ENCODE measurements around the gene CA4.
"Not testable (repeated sequence)": the region's sequence is repeated elsewhere in the genome, so short reads cannot be mapped to it uniquely, and the experiment has no call there.

Gene CA4

DNA sequence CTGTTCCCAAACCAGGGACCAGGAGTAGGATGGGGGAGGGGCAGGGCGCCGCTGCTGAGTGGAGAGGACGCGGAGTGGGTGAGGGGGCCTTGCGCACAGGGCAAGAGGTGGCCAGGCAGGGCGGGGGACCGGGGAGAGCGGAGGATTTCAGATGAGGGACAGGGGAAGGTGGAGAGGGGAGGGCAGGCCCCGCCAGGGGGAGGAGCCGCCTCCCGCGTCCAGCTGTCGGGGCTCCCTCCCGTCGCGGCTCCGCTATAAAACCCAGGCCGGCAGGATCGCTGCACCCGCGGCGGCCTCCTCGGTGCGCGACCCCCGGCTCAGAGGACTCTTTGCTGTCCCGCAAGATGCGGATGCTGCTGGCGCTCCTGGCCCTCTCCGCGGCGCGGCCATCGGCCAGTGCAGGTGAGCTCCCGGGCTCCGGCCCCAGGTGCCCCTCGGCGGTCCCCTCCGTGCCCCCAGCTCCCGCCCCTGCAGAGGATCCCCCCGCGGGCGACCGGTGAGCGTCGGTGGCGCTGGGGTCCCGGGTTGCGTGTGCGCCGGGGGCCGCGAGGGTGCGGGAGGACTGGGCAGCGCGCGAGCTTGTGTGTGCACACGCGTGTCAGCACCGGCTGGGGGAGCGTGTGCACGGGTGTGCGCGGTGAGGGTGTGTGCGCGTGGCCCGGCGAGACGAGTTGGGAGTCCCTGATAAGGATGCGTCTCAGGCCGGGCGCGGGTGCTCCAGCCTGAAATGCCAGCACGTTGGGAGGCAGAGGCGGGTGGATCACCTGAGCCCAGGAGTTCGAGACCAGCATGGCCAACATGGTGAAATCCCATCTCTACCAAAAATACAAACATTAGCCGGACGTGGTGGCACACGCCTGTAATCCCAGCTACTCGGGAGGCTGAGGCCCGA, at the start of gene CA4:
Gene CA4, plus strand, starts transcription at position 283 of the 892 bp plus-strand sequence. Its CDS starts 62 bp downstream, at position 345.
- in situ Hi-C loops (cut with MboI; ENCODE audit: low sequenced_read_pairs), result no loop called here

DNA sequence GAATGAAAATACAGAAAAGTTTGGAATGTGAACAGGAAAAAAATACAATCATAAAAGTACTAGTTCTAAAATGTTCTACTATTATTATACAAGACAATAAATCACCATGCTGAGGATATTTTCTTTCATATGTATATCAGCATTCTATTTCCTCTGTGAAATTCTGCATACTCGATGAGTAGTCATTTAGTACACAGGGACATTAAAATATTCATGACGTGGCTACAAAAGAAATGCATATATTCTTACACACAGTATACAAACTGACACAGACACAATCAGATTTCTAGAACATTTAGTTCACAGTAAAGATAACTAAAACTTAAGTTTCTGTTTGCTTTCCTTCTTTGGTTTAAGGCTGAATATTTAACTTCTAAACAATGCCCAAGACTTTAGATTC, 49.2 kb upstream of the CA4 start:
- in situ Hi-C loops (cut with MboI; ENCODE audit: low sequenced_read_pairs), result not testable (repeated sequence)

DNA sequence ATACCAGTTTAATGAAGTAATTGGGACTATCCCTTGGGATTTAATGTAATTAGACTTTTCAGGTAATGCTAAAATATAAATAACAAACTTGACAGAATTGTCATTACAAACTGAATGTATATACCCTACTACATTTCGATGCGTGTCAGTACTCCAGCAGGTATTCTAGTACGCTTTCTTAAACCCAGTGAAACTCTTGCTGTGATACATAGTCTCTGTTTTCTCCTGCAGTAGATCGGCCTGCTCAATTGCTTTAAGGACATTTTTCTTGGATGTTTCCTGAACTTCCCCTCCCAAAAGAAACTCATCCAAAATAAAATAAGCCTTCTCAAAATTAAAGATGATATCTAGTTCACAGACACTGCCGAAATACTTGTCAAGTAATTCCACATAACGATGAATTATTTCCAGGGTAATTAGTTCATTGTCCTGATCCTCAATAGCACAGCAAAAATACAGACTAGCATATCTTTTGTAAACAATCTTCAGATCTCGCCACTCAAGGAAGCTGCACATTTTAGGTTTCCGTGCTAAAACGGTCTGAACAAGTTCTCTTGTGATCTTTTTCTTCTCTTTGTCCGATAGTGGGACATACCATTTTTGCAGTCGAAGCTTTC, 47.6 kb upstream of the CA4 start:
- in situ Hi-C loops (cut with MboI; ENCODE audit: low sequenced_read_pairs), result not testable (repeated sequence)

DNA sequence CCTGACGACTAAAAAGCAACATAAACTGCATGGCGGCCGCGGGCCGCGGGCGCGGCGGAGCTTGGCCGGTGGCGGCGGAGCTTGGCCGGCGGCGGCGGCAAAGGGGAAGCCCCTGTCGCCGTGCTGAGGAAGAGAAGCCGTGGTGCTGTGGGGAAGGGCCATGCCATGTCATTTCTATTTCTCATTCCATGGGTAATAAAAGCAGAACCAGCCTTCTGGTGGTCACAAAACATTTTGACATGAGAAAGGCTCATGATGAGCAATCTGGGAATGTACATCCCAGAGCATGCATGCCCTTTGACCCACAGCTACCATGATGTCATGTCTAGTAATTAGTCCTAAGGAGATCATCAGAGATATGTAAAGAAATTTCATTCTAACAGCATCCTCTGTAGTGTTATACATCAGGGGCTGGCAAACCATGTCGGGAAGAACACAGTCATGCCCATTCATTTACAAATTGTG, 47.1 kb upstream of the CA4 start:
- in situ Hi-C loops (cut with MboI; ENCODE audit: low sequenced_read_pairs), result no loop called here

DNA sequence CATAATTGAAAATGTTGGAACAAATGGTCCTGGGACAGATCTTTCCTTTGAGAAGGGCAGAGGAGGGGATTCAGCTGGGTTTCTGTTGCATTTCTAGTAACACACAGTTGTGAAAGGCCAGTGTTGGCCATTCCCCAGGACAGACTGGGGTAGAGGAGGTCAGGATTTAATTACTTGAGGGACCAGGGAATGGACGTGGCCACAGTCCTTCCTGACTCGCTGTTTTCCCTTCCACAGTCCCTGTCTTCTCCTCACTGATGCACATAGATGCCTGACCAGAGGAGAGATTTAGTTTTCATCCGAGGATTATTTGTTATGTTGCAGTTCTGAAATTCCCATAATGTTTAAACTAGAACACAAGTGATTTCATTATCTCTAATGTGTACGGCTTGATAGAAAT, 45.8 kb upstream of the CA4 start:
- in situ Hi-C loops (cut with MboI; ENCODE audit: low sequenced_read_pairs), result no loop called here

DNA sequence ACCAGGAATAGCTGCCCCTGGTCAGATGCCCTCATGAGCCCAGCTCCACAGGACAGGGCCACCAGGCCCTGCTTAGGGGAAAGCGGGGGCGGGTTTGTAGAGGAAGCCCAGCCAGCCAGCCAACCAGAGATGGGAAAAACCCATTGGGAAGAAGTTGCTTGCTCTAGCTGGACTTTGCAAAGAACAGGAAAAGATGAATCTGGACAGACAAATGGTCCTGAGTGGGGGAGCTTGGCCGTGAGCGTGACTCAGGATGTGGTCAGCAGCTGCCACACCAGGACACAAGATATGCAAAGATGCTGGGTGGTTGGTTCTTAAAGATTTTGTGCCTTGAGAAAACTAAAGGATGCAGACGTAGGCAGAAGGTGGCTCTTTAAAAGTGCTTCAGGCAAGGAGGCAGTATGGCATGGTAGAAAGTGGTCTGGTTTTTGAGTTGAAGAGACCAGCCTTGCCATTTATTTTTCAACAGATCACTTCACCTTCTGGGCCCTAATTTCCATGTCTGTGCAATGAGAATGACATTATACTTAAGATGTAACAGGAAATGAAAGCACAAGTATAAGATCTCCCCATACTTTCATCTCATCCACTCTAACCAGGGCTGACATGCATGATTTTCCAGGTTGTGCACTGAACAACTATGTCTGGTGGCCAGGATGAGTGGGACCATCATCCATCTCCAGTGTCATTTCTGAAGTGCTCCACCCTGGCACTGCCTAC, 43.3 kb upstream of the CA4 start:
- in situ Hi-C loops (cut with MboI; ENCODE audit: low sequenced_read_pairs), result no loop called here

DNA sequence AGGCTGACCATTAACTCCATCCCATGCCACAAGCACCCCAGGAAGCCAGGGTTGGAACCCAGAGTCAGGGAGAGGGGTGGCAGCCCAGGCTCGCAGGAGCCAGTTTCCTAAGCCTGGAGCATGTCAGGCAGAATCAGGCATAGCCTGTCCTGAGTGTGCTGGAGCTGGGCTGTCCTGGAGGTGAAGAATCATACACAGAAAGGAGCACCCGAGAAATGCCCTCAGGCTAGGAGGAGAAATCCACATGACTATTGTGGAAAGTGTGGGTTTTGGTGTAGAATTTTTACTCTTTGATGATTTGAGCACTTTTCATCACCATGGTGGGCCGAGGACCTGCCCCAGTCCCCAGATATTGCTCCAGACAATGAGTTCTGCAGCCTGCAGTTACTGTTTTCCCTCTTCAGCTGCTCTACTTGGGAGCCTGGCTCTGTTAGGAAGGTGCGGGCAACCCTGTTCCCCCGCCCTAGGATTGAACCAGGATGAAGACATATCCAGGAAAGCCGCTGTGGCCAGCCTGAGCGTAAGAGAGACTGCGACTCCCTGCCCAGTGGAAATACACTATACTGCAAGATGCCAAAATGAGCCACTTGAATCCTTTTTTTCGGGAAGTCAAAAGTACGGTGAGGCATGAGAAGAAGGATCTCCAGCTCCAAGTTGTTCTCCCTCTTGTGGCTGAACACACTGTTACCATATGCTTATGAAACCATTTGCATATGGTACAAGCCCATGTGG, 42.1 kb upstream of the CA4 start:
- in situ Hi-C loops (cut with MboI; ENCODE audit: low sequenced_read_pairs), result no loop called here

DNA sequence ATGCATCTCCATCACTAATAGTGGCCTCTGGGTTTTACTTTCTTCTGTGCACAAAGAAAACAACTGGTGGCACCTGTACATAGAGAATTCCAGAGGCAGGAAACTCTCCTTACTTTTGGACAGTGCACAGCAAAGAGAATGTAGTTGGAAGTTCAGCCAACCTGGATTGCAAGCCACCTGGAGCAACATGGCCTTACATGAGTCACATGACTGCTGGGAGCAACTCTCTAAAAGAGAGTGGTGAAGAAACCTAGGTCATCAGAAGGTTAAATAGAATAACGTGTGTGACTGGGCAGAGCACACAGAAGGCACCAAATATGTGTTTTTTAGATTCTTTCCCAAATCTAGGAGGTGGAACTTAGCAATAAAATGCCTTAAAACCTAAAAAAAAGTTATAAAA, 41.5 kb upstream of the CA4 start:
- in situ Hi-C loops (cut with MboI; ENCODE audit: low sequenced_read_pairs), result not testable (repeated sequence)

DNA sequence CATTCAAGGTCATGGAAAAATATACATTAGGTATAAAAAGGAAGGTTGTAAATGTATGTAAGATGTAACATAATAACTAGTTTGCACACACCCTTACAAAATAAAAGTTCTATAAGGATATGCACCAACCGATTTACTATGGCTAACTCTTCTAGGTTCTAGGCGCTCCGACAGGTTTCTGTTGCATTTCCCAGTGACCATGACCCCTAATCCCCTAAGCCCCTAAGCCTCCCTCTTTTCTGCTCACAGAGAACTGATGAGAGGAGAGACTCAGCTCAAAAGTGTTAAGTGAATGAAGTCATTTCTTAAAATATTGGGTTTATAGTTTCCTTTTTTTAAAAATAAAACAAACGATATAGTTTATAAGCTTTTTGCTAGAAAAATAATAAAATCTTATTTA, 41.1 kb upstream of the CA4 start:
- in situ Hi-C loops (cut with MboI; ENCODE audit: low sequenced_read_pairs), result no loop called here

DNA sequence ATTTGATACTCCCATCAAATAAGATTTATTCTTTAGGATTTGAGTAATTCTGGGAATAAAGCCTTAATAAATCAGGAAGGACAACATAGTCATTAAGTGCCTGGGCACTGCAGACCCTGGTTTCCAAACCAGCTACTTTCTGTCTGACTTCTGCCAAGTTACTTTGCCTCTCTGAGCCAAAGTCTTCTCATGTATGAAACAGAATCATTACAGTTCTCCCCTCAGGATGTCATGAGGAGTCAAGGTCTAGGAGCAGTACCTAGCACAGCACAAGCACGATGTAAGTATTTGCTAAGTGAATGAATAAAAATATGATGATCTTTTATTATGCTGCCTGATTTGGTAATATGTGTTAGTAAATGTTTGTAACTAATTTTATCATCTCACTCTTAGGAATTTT, 40.6 kb upstream of the CA4 start:
- in situ Hi-C loops (cut with MboI; ENCODE audit: low sequenced_read_pairs), result no loop called here

DNA sequence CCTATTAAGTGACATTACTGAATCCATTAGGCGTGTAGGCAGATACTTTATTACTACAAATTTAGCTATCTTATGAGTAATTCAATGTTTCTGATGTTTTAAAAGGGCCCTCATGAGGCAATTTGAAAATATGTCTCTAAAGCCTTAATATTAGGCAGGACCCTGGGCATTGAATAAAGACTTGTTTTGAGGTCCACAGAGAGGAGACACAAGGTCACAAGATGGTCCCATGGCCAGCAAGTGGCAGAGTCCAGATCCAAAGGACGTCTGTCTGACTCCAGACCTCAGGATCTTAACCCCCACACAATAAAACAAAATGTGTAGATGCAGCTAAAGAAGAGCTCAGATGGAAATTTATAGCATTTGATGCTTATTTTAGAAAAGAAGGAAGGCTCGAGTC, 39.2 kb upstream of the CA4 start:
- in situ Hi-C loops (cut with MboI; ENCODE audit: low sequenced_read_pairs), result no loop called here

DNA sequence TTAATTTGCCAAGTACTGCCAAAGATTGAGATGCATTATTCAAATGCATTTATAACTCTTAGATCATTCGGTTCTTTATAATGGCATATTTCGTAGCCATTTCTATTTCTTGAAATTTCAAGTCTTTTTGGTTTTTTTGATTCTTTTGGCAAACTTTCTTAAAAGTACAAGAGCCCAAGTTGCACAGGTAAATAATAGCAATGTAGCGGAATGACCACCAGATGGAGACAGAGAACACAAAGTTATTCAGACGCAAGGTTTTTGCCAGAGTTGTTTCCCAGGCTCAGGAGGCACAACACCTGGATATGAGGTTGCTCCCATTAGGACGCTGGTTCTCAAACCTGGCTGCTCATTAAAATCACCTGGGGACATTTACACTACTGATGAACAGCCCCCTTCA, 38.1 kb upstream of the CA4 start:
- in situ Hi-C loops (cut with MboI; ENCODE audit: low sequenced_read_pairs), result not testable (repeated sequence)

DNA sequence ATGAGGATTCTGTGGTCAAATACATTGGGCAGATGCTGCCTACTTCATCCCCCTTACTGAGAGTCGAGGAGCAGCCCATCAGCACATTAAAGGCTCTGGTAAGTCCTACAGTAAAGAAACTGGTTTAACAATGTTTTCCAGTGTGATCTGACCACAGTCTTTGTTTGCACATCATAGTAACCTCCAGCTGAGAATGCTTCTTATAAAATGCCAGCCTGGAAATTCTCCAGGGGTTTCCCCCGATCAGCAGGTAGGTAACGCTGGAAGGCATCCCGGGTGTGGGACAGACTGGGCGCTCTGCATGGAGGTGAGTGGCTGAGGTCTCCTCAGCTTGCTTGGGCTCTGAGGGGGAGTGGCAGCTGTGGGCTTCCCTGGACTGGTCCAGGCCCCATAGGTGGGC, 34.4 kb upstream of the CA4 start:
- in situ Hi-C loops (cut with MboI; ENCODE audit: low sequenced_read_pairs), result not testable (repeated sequence)

DNA sequence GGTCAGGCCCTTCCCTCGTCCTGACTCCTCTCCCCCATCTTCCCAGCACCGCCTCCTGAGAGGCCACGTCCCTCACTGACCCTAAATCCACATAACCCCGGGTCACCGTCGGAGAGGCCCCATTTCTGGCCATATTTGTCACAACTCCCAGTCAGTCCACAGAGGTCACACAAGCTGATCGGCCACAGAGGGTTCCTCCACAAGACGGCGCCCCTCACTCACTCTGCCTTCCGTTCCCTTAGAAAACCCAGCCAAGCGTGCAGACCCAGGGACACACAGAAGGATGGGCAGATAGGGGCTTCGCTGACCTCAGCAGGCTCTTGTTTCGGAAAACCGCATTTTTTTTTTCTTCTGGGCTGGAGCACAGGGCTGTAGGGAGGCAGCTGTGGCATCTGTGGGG, 33.6 kb upstream of the CA4 start:
- in situ Hi-C loops (cut with MboI; ENCODE audit: low sequenced_read_pairs), result not testable (repeated sequence)

DNA sequence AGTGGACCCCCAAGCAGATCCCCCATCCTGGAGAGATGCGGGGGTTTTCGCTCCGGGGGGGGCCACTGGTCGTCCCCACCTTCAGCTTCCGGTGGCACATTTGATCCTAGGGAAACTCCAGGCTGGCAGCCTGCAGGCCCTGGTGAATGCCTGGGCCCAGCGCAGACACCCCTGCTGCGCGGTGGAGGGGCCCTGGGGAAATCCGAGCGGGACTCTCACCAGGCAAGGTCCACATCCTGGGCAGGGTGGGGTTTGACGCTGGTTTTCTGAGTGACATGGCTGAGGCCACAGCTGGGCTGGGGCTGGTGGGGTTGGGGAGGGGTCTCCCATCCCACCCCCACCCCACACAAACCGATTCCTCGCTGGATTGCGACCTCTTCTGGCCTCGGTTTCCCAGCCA, 30.6 kb upstream of the CA4 start:
- in situ Hi-C loops (cut with MboI; ENCODE audit: low sequenced_read_pairs), result not testable (repeated sequence)

DNA sequence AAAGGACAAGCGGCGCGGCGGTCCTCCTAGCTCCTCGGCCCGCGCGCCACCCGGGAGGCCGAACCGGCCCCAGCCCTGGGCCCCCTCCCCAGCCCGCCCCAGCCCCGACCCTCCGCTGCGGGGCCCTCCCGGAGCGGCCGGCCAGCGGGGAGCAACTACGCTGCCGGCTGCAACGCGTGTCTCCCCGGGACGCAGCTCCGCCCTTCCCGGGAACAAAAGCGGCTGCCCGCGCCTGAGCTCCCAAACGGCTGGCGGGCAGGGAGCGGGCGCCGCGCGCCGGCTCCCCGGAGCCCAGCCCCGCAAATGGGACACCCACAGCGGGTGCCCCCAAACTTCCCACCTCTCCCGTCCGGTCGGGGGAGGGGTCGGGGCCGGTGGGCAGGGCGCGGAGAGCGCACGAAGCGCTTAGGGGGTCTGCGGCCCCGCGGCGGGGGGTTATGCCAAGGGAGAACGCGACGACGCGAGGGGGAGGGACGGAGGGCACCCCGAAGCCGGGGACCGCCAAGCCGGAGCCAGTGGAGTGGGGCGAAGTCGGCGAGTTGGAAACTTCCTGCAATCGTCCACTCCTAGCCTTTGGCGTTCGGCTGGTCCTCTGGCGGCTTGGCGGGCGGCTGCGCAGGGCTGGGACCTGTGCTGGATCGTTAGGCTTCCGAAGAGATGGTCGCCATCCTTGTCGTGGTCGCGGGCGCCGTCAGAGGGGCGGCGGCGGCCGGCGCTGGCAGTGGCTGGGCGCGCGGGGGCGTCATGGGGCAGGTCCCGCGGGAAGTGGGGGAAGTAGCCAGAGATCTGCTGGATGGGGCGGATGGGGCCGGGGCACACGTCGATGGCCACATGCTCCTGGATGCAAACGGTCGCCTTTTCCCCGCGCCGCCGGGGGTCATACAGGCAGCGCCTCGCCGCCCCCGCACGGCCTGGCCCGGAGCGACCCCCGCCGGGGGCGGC, 29.7 kb upstream of the CA4 start:
- in situ Hi-C loops (cut with MboI; ENCODE audit: low sequenced_read_pairs), result not testable (repeated sequence)

DNA sequence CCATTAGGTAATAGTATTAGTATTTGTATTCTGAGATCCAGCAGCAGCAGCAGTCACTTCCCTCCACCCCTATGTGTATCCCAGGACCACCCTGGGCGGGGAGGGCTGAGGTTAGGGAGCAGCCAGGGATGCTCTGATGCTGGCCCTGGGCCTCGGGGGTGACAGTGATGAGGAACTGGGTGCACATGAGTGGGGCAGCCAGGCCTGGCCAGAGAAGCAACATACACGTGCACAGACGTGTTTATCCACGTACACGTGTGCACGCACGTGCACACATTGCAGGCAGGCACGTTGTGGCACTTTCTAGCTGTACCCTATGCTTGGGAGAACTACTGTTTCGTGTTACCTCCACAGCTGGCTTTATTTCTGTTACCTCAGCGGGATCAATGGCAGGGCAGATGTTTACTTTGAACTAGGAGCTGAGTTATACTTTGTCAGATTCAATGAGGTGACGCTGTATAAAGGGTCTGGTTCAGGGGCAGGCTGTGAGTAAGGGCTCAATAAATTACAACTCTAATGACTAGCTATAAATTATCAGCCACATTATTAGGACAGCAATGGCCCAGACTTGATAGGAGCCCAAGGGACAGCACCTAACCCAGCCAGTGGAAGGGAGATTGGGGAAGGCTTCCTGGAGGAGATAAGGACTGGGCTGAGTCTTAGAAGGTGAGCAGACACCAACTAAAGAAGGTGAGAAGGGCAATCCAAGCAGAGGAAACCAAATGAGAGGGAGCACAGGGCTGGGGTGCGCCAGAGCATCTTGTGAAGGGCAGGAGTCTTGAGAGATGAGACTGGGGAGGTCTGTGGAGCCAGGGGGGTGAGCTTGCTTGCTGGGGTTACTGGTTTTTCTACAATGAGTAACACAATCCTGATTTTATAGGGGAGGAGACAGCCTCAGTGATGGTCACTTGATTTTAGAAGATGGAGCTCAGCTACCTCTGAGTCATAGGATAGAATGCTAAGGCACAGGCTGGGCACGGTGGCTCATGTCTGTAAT, 22.4 kb upstream of the CA4 start:
- in situ Hi-C loops (cut with MboI; ENCODE audit: low sequenced_read_pairs), result no loop called here

DNA sequence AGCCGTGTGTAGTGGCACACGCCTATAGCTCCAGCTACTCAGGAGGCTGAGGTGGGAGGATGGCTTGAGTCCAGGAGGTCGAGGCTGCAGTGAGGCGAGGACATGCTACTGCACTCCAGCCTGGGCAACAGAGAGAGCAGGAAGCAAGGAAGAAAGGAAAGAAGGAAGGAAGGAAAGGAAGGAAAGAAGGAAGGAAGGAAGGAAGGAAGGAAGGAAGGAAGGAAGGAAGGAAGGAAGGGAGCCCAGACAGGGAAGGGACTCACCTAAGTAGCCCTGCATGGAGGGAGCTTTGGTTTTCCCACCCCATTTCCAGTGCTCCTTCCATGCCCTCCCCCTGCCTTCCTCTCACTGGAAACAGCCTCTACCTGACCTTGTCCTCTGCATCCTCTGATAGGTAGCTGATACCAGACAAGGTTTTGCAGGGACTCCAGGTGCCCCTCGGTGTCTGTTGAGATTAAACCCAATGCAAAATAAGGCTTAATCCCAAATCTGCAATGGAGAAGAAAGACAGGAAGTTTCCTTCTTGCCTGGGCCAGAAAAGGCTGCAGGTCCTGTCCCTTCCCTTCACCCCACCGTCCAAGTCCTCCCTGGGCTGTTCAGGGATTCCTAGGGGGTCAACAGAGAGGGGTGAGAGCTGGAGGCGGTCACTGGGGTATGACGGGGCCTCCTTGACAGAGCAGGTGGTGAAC, 21.5 kb upstream of the CA4 start:
- in situ Hi-C loops (cut with MboI; ENCODE audit: low sequenced_read_pairs), result no loop called here
